ENCODE results near the gene SPATA12. TPM values are rescaled to one million over a fixed set of nuclear protein-coding genes. Genes with fewer than 3 reads are reported as not detected.

Gene SPATA12
- total RNA-seq, 4 donors from 2014 or later = not detected

DNA sequence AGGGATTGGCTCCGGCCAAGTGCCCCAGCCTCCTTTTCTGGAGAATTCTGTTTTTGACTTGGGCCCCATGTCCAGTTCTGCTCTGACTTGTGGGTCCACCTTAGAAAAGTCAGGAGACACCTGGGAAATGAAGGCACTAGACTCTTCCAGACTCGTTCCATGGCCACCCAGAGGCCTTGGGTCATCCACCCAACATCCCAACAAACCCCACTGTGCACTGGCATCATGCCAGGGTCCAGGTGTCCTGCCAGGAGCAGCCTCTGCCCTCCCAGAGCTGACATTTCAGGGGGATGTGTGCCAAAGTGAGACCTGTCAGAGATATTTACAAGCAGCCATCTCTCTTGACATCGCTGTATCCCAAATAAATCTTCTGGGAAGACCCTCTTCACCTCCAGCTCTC is 13.2 kb downstream of the SPATA12 start:
- ATAC-seq (ENCODE audit: low FRiP score) (no peak), DNase-seq (ENCODE audit: low spot score) (no peak)
- no peak for TF ChIP-seq CTCF (IDR thresholded peaks at IDR 0.05)

GRCh38 chr3:57074135-57074534 is 13.7 kb downstream of the SPATA12 start:
- DNase-seq (ENCODE audit: low spot score) (no peak), ATAC-seq (ENCODE audit: low FRiP score) (no peak)
- TF ChIP-seq CTCF (IDR thresholded peaks at IDR 0.05) = no peak

DNA sequence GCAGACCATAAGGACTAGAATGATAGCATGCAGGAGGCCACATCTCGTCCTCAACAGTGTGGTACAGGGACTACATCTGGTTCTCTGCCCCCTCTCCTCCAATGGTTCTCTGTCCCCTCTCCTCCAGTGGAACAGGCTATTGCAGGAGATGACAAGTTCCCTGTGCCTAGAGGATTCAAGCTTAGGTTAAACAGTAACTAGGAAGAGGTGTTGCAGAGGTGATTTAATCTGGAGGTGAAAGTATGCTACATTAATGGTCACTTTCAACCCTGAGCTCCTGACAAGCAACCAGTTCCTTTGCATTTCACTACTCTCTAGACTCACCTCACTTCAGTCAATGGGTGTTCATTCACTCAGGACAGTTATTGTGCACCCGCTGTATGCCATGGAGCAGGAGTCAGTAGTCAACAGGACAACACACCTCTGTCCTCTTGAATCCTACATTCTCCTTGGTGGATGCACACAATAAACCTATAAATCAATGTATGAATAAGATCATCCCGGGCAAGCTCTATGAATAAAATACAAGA is 16.0 kb downstream of the SPATA12 start:
- no peak for ATAC-seq (ENCODE audit: low FRiP score)
- TF ChIP-seq CTCF (IDR thresholded peaks at IDR 0.05) = no peak
- DNase-seq (ENCODE audit: low spot score) = no peak

- no peak for TF ChIP-seq CTCF (IDR thresholded peaks at IDR 0.05)
- ATAC-seq (ENCODE audit: low FRiP score) (no peak), DNase-seq (ENCODE audit: low spot score) (no peak)
Measured at GRCh38 chr3:57077630-57078343, 17.3 kb downstream of the SPATA12 start.

DNA sequence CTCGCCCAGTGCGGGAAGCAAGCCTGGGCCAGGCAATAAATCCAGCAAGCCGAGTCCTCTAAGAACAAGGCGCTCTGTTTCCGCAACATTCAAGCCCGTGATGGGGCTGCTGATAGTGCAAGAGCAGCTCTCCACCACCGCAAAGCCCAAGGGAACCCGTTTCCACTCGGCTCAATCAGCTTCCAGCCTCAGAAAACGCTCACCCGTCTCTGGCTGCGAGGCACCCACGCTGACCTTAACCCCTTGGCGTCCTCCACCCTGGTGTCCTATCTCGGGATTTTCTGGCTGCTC is 17.8 kb downstream of the SPATA12 start:
- ATAC-seq (ENCODE audit: low FRiP score) = no peak
- no peak for TF ChIP-seq CTCF (IDR thresholded peaks at IDR 0.05)
- no peak for DNase-seq (ENCODE audit: low spot score)

GRCh38 chr3:57078635-57079473 is 18.4 kb downstream of the SPATA12 start:
- peak; percentile 75 for ATAC-seq (ENCODE audit: low FRiP score)
- no peak for DNase-seq (ENCODE audit: low spot score)
- no peak for TF ChIP-seq CTCF (IDR thresholded peaks at IDR 0.05)
